Inflammatory macrophage (primary cell): ENCODE results near the gene KIAA1958.
A peak's percentile ranks its signal among the peaks of the same experiment; 100 is the strongest.
"Not testable (repeated sequence)": the region's sequence is repeated elsewhere in the genome, so short reads cannot be mapped to it uniquely, and the experiment has no call there.

ENCODE experiments used
- DNase-seq, 2 donors: peaks; one replicate each; pipeline ENCODE4 v3.0.0-alpha.2; 2020 to 2022

KIAA1958 gene

DNA sequence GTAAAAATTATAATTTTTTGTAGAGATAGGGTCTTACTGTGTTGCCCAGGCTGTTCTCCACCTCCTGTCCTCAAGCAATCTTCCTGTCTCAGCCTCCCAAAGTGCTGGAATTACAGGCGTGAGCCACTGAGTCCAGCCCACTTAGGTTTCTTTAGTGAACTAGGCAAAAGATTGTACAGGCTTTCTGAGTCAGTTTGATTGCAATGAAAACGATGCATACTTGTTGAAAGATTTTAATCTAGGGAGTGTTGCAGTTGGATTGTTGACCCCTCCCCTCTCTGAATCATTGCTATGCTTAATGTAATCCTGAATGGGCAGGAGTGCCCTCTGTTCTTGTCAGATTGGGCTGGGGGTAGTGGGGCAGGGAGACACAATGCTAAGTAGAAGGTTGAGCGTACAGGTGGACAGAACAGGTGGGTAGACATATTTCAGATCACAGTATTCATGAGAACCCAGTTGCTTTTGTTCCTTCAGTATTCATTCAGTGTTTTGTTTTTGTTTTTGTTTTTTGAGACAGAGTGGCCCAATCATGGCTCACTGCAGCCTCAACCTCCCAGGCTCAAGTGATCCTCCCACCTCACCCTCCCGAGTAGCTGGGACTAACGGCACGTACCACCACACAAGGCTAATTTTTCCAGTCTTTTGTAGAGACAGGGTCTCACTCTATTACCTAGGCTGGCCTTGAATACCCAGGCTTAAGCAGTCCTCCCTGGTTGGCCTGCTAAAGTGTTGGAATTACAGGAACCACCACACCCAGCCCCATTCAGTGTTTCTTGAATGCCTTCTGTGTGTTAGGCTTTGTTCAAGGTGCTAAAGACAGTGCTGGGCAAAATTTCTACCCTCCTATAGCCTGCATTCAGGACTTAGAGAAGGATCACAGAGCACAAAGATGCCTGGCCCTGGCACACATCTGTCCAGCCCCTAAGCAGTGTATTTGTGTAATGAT, 70.1 kb downstream of the KIAA1958 start:
- no peak for DNase-seq

DNA sequence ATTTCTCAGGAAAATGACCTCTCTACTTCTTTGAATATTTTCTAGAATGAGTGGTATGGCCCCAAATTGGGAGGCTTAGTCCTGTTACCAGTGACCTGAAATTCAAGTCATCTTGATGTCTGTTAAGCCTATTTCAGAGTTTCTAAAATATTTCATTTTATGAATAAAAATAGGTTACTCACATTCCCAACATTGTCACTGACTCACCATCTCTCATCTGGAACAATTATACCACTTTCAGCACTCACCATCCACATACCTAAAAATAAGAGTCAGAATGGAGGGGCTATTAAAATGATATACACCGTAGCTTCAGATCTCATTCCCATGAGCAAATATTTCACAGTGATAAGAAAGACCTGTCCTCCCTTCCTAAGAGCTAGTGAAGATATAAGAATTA, 71.8 kb downstream of the KIAA1958 start:
- DNase-seq, result no peak

DNA sequence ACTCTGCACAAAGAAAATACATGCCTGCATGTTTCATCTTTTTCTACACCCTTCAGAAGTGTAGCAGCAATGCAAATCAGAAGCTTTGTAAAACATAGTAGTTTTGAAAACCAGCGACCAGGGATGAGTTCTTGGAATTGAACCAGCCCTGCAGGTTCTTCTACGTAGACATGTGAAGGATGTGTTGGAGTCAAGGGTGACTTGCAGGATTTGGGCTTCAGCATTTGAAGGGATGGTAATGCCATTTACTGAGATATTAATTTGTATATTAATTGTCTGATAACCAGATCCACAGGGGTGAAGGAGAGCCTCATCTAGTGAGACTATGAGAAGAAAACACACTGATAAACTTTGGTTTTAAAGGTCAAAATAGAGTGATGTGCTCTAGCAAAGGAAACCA, 72.4 kb downstream of the KIAA1958 start:
- DNase-seq, result no peak

DNA sequence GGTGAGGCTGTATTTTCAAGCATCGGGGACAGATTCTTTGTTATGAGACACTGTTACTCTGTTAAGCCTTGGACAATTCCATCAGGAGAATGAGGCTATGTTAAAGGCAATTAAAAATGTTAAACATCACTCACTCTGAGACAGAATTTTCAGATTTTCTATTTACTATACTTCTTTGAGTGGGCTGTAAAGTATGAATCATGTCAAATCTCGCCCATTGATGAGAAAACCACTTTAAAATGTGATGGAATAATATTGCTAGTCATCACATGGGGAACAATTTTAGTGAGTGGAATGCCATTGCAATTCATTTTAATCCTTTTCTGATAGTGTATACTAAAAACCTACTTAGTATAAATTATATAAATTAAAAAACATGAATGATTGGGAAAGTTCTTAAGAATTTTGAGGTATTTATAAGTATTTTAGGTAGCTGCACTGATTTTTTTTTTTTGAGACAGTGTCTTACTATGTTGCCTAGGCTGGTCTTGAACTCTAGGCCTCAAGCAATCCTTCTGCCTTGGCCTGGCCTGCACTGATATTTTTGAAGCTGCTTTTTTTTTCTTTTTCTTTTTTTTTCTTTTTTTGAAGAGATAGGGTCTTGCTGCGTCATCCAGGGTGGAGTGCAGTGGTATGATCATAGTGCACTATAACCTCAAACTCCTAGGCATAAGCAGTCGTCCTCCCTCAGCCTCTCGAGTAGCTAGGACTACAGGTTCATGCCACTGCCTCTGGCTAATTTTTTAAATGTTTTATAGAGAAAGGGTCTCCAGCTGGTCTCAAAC, 73.2 kb downstream of the KIAA1958 start:
- DNase-seq, result no peak

DNA sequence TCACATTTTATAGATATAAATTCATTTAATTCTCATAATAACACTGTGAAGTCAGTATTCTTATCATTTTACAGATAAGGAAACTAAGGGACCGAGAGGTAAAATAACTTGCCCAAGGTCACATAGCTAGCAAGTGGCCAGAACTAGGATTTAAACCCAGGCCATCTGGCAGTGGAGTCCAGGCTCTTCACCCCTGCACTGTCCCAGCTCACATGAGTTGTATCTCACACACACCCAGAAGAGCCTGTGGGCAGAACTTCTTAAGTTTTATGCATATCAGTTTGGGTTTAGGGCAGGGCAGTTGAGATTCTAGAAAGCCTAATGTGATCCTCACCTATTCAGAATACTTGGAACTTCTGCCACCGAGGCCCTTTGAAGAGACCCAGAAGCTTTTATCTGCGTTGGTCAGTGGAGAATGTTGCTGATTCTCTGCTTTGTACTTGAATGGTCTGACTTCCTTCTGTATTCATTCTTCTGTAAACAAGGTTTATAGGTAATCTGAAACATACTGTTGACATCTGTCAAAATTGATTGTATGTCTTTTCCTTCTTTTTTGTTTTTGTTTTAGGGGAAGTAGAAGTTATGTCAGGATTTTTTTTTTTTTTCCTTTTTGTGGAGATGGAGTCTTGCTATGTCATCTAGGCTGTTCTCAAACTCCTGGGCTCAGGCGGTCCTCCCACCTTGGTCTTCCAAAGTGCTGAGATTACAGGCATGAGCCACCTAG, 75.8 kb downstream of the KIAA1958 start:
- DNase-seq, result no peak

DNA sequence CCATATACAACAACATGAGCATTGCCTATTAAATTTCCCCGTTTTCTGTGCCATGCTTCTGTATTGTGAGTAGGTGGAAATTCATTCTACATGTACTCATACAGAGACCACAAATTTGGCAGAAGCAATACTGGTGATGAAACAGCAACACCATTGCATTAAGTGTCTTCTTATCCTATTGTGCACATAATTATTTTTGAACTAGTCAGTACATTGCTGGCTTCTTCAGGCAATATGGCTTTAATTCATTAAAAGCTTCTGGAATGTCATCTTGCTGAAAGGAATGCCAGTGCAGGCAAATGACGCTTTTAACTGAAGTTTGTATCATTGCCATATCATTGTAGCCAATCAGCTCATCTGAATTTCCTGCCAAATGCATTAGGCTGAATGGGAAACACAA, 82.6 kb downstream of the KIAA1958 start:
- DNase-seq, result peak; percentile 30 to 45

DNA sequence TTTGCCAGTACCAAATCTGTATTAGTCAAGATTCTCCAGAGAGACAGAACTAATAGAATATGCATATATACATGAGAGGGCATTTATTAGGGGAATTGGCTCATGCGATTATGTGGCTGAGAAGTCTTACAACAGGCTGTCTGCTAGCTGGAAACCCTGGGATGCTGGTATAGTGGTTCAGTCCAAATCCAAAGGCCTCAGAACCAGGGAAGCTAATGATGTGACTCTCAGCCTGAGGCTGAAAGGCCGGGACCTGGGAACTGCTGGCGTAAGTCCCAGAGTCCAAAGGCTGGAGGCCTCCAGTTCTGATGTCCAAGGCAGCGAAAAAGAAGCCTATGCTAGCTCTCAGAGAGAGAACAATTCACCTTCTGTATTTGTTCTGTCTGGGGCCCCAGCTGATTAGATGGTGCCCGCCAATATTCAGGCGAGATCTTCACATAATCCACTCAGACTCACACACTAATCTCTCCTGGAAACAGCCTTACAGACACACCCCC, 84.1 kb downstream of the KIAA1958 start:
- DNase-seq, result no peak

DNA sequence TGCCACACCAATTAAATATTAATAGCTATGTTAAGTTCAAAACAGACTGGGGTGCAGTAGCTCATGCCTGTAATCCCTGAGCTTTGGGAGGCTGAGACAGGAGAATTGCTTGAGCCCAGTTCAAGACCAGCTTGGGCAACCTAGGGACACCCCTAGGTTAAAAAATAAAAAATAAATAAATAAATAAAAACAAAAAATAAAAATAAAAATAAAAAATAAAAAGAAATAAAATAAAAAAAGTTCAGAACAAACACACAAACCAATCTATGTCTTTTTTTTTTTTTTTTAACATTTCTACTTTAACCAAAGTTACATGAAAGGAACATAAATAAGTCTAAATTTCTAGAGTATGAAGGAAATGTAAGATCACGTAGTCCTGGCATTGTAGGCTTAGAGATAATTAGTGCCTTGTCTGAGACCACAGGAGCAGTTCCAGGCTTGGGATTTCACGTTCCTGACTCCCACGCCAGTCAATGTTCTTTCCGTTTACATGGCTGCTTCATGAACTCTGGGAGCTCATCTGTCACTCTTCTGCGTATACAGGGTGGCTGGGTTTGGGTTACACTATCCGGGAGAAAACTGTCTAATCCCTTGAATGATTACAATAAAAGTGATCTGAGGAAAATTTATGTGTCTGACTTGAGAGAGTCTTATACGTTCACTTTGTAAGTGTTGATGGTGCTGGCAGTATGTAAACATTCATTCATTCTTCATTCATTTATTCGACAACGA, 85.2 kb downstream of the KIAA1958 start:
- DNase-seq, result no peak

DNA sequence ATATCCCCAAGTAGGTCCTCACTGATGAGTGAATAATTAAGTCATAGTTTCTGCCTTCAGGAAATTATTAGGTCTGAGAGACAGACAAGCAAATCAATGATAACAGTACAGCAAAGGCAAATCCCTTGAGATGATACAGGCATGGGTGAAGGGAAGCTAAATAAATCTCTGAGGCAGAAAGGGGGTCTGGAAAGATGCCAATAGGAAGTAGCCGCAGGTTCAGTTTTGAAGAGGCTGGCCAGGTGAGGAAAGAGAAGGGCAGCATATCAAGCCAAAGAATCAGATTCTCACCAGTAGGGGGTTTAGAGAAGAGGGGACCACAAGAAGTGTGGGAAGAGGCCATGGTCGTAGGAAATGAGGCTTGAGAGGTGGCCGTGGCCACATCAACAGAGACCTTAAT, 85.8 kb downstream of the KIAA1958 start:
- DNase-seq, result no peak

DNA sequence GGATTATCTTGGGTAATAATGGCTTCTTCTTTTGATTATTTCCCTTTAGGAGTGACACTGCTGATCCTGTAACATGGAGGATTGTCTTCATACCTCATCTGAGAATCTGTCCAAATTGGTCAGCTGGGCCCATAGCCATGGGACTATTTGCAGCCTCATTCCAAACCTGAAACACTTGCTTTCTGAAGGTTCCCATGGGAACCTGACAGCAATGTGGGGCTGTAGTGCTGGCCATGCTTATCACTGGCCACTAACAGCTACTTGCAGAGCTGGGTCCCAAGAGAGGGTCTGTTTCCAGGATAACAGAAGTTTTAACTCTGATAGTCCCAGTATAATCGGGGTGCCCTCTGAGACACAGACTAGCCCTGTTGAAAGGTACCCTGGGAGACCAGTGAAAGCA, 87.4 kb downstream of the KIAA1958 start:
- no peak for DNase-seq

DNA sequence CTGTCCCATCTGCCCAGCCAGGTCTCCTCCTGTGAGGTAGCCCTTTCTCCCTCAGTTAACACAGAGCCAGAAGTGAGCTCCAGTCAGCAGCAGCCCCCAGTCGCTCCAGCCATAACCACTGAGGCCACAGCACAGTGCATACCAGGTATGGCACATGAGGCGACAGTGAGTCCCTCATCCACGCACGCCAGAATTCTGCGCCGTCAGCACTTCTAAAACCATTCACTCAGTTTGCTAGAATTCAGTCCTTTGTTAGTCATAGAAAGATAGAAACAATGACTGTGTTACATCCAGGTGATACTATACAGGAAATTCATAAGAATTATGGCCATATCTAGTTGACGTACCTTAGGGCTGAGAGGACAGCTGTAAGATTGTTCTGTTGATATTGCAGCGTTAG, 88.5 kb downstream of the KIAA1958 start:
- no peak for DNase-seq

DNA sequence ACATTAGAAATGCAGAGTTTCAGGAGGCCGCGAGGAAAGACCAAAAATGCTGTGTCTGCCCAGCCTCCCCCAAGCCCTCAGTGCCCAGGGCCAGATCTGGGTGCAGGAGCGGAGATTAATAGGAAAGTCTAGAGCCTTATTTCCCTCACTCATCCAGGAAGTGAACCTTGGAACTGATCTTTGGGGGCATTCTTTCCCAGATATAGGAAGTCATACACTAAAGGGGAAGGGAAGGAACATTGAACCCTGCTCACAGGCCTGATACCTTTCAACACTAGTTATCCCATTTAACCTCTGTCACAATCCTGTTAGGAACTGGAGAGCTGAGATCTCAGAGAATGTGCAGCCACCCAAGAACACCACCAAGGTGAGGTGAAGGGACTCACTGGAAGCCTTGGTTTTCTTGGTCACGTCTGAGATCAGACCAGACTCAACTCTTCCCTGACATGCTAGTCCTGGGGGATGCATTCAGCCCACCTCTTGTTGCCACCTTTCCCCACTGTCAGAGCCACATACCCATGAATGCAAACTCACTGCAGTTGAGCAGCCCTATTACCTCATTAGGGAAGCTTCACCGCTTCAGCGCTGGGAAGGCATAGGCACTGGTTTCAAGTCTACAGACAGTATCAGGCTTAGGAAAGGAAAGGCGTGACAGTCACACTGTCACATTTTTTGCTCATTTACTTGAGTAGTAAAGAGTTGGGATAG, 95.0 kb downstream of the KIAA1958 start:
- DNase-seq, result no peak

DNA sequence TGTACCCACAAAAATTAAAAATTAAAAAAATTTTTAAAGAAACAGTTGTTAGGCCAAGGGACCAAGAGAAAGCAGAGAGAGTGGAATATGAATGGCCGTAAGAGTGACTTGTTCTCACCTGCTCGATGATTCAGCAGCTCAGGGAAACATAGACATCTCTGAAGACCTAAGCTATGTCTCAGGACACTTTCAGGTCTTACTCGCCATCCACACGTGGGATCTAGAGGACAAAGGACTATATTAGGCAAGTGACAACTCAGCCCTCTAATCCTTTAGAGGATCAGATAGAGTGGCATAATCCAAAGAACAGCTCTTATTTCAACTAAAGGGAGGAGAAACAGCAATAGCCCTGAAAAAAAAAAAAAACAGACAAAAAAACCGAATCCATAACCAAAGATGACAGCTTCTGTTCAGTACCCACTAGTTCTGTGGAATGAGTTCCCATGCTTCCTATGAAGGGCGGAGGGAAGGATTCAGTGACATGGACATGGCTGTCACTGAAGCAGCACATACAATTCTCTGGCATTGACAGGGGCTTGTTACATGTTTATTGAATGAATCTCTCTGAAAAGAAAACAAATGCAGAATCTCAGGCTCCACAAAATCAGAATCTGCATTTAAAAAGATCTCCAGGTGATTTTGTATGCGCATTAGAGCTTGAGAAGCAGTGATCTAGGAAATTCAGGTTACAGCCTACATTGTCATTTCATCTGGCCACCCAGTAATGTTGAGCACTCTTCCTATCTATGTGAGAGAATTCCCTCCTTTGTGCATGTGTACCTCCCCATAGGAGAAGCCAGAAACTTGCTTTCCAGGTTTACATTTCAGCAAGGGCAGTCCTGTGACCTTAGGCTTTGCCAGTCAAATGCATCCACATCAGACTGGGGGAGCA, 96.0 kb downstream of the KIAA1958 start:
- no peak for DNase-seq

DNA sequence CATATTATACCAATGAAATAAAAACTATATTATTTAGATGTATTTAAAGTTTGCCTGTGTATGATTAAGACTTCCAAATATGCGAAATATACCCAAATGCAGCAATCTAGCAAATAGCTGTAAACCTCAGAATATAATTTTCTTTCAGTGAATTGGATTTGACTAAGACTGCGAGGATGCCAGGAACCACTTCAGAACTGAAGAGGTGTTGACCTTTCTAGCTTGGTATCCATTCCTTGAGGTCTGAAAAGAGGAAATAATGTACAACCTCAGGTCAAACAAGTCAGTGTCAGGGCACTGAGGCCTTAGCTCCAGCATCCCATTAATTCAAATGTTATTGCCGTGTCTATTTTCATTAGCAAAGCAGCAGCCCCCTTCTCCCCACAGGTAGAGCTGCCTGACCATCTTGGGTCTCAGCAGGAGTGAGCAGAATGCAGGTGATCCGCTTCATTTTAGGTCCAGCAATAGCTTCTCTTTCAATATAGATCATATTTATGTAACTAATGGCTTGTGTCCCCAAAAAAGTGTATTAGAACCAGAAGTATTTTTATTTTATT, 100.0 kb downstream of the KIAA1958 start:
- no peak for DNase-seq

DNA sequence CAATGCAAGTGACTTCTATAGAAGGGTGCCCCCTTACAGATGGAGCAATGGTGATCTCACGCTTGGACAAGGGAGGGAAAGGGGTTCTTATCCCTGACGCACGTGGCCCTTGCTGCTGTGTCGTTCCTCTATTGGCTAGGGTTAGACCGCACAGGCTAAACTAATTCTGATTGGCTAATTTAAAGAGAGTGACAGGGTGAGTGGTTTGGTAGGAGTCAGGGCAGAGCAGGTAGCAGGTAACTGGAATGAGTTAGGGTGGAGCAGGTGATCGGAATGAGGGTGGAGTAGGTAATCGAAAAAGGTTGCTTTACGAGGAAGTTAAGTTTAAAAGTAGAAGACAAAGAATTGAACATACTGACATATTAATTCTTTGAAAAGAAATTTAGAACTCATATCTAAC, 105.2 kb downstream of the KIAA1958 start:
- not testable (repeated sequence) for DNase-seq

DNA sequence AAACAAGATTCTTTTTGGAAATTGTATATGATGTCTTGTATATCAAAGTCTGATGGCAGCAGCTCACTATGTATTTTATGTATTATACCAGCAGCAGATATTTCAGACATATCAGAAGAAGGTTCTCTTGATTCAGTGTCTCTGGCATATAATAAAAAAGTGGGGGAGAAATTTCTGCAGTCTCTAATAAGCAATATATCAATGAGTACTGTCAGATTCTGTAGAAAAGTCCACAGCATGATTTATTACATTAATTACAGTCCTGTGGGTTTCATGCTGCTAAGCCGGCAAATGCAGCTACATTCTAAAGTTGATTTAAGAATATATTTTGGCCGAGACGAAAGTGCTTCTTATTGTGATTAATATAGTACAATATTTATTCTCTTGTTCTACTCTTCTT, 113.1 kb downstream of the KIAA1958 start:
- no peak for DNase-seq

DNA sequence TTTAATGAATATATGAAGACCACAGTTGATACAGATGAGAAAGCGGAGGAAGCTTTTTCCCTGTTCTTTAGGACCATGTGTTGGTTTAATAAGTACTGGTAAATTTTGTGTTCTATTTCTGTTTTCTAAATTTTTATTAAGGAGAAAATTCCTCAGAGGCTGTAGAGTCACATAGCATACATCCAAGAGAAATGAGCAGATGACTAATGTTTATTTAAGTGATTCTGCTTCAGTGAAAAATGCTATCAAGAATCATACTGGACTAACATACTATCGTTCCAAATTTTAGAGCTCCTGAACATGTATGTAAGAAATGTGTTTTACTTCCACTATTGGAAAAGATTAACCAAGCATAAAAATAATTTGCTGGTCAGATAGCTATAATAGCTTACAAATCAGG, 115.0 kb downstream of the KIAA1958 start:
- no peak for DNase-seq

DNA sequence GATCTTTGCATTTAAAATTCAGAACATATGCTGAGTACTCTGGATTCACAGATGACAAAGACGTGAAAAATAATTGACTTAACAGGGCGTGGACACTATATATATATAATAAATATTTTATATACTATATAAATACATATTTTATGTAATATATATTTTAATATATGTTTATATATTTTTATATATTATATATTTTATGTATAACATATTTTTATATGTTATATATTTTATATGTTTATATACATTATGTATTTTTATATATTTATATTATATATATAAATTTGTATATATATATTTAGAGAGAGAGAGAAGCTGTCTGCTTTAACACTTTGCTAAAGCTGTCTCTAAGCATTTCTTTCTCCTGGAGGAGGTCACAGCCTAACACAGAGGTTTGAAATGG, 118.2 kb downstream of the KIAA1958 start:
- no peak for DNase-seq

DNA sequence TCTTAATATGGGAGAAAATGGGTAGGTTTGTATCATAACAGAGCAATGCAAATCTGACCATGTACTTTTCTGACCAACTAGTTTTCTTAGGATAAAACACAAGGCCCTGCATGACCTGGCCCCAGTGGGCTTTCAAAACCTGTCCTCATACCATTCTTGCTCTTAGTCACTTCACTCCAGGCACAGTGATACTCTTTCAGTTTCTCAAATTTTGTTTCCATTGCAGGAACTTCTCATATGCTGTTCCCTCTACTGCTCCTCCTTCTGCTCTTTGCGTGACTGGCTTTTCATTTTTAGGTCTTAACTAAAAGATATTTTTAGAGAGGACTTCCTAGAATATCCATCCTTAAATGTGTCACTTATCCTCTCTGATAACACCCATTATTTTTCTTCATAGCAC, 118.9 kb downstream of the KIAA1958 start:
- DNase-seq, result no peak
